CD4-positive, alpha-beta T cell treated with Interferon gamma for 1 hour (primary cell): ENCODE results near the gene BTF3L4.
"Not testable (repeated sequence)": the region's sequence is repeated elsewhere in the genome, so short reads cannot be mapped to it uniquely, and the experiment has no call there.

Experiments used
- DNase-seq: peaks from one replicate; pipeline ENCODE4 v3.0.0-alpha.2; 2020

Gene BTF3L4

DNA sequence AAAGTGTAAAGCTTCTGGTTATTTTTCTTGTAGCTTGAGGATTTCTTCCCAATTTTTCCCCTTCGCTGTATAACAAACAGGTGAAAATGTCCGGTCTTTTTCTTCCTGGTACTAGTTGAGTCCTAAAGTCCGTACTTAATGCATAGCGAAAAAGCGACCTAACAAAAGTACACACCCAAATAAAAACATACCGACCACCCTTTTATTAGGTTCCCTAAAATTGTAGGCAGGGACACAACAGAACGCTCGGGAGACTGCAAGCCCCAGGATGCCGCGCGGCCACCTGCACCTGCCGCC lies 281 bp upstream of the BTF3L4 start:
- DNase-seq: no peak

DNA sequence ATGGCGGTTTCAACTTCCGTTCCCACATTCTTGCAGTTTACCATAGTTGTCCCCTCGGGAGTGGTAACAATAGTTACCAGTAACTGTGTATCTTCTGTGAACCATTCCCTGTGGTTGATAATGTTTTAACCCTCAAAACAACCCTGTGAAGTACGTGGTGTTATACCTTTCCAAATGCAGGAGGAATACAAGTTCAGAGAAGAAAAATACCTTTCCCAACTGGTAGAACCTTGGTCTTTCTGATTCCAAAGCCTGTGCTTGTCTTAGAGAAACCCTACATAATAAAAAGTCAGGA lies 789 bp downstream of the BTF3L4 start:
- no peak for DNase-seq

DNA sequence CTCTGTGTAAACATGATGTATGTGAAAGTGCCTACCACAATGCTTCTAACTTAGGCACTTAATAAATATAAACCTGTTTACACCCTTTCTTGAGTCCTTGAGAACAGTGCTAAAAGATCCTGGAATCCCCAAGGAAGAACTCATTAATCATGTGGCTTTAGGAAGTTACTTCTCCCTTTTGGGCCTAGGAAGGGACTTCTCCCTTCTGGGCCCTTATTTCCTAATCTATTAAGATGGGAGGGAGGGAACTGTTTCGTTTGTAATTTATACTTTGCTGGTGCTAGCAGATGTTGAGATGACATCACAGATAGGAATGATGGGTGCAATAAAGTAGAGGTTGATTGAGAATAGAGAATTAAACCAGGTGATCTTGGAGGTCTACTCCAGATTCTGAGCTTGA lies 1.2 kb downstream of the BTF3L4 start:
- DNase-seq: no peak

DNA sequence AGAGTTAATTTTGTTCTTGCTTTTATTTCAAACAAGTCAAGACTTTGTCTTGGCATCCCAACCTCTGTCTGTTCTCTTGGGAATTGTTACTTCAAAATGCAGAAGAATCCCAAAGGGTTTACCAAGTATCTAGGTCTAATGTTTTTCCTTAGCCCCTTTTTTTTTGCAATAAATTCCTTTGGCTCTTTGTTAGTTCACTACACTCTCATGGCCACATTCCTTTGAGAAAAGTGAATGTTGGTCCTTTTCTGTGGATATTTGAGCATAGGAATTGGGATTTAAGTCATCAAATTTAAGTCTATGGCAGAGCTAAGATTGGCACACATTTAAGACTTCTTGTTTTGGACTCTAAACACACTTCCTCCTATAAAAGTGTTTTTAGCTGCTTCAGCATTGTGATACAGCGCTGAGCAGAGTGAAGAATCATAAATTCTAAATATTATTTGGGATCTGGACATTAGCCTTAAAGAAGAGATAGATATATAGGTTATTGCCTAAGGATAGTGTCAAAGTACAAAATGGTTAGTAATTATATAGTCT lies 1.9 kb downstream of the BTF3L4 start:
- no peak for DNase-seq

DNA sequence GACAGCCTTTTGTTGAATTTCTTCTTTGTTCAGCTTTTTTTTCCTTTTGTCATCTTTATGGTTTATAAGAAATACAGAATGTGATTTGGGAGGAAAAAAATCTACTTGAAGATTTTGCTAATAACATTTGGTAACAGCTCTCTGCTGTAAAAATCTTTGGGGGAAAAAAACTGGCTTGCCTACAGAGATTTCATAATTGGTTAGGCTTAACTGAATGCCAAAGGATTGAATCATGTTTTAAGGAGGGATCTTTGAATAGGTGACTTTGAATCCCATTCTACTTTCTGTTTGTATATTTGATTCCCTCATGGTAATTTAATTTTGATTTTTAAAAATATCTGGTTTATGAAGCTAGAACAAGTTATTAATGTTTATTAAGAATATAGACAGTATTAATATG lies 3.2 kb downstream of the BTF3L4 start:
- no peak for DNase-seq

DNA sequence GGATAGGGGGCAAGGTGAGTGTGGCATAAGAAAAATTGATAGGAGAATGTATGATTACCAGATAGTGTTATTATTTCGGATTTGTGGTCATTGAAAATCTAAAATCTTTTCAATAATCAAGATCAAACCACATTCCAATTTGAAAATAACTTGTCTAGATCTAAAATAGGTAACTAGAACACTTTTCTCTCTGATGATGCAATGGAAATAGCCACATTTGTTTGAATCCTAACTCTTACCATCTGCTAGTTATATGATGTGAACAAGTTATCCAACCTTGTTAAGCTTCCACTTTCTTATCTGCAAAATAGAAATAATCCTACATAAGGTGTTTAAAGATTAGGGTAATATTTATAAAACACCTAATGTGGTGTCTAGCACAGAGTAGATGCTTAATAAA lies 3.8 kb downstream of the BTF3L4 start:
- no peak for DNase-seq

DNA sequence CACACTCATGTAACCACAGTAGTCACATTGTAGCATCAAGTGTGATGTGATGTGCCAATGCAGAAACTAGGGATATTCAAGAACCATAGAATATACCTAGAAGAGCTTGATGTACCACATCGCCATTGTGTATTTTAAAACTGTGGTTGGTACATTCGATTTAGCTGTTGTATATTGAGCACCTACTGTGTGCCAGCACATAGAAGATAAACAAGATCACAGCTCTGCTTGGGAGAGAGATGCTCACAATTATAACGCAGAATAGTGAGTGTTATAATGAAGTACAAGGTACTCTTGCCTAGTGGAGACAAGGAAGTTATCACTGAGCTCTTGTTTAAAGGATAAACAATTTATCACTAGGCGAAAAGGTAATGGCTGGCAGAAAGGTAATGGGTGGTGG lies 4.7 kb downstream of the BTF3L4 start:
- DNase-seq: no peak

DNA sequence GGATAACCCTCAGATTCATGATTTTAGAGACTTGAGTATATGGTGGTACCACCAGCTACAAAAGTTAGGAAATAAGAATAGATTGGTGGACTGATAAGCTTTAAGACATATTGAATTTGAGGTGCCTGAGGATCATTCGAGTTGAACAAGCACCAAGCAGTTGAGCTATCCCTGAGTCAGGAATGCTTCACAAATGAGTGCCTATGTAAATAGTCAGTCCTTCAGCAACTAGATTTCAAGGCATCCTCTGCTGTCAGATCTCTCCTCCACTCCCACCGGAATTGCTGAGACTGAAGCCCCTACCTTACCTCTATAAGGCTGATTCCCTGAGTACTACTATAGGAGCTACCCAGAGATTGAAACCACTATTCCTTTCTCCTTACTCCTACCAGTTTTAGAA lies 7.1 kb downstream of the BTF3L4 start:
- DNase-seq: no peak

DNA sequence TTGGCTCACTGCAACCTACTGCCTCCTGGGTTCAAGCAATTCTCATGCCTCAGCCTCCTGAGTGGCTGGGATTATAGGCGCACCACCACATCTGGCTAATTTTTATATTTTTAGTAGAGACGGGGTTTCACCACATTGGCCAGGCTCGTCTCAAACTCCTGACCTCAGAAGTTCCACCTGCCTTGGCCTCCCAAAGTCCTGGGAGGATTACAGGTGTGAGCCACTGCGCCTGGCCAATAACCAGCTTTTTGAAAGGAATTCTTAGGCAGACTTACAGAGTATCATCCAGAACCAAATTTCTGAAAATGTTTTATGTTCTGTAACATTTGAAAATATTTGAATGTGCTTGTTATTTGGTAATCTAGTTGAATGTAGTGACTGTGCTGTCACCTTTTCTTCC lies 14.6 kb downstream of the BTF3L4 start:
- DNase-seq: no peak

DNA sequence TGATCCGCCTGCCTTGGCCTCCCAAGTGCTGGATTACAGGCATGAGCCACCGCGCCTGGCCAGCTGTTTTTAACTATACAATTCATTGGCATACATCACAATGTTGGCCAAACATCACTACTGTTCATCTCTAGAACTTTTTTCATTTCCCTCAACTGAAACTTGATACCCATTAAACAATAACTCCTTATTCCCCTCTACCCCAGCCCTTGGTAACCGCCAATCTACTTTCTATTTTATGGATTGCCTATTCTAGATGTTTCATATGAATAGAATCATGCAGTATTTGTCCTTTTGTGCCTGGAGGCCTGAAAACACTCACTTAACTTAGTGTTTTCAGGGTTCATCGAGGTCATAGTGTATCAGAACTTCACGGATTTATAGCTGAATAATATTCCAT lies 16.2 kb downstream of the BTF3L4 start:
- no peak for DNase-seq

DNA sequence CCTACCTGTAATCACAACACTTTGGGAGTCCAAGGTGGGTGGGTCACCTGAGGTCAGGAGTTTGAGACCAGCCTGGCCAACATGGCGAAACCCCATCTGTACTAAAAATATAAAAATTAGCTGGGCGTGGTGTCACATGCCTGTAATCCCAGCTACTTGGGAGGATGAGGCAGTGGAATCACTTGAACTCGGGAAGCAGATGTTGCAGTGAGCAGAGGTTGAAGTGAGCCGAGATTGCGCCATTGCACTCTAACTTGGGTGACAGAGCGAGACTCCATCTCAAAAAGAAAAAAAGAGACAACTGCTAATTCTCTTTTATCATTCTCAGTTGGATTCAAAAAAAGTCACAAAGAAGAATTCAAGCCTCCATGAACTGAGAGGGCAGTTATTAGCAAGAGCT lies 21.2 kb downstream of the BTF3L4 start:
- DNase-seq: not testable (repeated sequence)

DNA sequence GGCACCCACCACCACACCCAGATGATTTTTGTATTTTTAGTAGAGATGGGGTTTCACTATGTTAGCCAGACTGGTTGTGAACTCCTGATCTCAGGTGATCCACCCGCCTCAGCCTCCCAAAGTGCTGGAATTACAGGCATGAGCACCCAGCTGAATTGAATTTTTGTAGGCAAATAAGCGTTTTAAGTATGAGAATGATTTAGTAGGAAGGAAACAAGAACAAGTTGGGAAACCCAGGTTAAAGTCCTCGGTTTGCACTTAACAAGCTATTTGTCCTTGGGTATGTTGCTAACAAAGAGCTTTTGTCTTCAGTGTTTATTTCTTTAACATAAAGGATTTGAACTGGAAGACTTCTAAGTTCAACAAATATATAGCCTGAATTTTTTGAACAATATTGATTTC lies 23.9 kb downstream of the BTF3L4 start:
- no peak for DNase-seq

DNA sequence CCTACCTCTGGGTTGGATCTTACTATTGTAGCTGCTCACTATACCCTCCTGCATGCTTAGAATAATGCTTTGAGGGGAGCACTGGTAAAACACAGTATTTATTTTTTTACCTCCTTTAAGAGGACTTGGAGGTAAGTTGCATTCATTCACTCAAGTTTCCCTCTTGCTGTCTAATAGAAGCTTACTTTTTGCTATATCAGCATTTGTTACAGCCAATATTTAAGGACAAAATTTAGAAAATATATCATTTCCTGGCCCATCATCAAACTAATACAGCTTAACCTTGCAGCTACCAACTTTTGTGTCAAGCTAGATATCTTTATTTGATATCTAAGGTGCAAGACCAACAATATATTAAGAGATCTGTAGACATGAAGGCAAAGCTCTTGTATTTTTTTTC lies 31.8 kb downstream of the BTF3L4 start:
- not testable (repeated sequence) for DNase-seq

DNA sequence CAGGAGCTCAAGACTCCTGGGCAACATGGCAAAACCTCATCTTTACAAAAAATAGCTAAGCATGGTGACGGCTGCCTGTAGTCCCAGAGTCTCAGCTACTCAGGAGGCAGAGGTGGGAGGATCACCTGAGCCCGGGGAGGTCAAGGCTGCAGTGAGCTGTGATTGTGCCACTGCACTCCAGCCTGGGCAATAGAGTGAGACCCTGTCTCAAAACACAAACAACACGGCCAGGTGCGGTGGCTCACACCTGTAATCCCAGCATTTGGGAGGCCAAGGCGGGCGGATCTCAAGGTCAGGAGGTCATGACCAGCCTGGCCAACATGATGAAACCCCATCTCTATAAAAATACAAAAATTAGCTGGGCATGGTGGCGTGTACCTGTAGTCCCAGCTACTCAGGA lies 38.2 kb downstream of the BTF3L4 start:
- DNase-seq: not testable (repeated sequence)

DNA sequence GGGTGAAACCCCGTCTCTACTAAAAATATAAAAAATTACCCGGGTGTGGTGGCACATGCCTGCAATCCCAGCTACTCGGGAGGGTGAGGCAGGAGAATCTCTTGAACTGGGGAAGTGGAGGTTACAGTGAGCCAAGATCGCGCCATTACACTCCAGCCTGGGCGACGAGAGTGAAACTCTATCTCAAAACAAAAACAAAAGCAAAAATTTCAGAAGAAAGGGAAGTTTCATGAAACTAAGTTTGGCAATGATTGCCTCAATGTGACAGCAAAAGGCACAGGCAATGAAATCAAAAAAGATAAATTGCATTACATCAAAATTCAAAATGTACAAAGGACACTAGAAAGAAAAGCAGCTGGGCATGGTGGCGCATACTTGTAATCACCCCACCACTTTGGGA lies 40.1 kb downstream of the BTF3L4 start:
- DNase-seq: no peak

DNA sequence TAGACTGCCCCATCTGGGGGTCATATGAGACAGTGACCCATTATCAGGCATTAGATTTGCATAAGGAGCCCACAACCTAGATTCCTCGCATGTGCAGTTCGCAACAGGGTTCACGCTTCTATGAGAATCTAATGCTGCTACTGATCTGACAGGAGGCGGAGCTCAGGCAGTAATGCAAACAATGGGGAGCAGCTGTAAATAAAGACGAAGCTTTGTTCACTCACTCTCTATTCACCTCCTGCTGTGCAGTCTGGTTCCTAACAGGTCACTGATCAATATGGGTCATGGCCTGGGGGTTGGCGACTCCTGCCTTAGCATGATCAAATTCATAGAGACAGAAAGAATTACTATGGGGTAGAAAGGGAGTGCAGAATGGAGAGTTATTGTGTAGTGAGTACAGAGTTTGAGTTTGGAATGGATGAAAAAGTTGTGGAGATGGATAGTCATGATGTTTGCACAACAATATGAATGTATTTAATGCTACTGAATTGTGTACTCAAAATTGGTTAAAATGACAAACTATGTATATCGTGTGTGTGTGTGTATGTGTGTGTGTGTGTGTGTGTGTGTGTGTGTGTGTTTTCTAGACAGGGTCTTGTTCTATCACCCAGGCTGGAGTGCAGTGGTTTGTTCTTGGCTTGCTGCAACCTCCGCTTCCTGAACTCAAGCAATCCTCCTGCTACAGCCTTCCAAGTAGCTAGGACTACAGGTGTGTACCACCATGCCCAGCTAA lies 42.2 kb downstream of the BTF3L4 start:
- no peak for DNase-seq

DNA sequence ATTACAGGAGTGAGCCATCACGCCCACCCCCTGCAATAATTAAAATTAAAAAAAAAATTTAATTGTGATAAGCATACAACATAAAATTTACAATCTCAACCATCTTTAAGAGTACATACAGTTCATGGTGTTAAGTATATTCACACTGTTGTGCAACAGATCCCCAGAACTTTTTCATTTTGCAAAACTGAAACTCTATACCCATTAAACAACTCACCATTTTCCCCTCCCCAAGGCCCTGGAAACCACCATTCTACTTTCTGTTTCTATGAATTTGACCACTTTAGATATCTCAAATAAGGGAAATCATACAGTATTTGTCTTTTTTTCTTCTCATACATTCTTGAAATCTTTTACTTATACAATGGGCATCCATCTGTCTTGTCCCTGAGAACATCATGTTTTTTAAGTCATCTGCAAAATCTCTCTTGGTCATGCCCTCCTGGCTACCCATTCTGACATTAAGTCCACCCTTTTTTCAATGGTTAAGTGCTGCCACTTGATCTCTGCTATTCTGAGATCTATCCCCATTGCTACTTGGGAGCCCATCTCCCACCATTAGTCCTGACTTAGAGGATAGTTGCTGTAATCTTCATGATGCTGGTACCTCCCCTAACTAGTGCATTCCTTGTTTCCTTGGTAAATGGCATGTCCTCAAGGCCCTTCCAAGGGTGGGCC lies 46.4 kb downstream of the BTF3L4 start:
- DNase-seq: no peak

DNA sequence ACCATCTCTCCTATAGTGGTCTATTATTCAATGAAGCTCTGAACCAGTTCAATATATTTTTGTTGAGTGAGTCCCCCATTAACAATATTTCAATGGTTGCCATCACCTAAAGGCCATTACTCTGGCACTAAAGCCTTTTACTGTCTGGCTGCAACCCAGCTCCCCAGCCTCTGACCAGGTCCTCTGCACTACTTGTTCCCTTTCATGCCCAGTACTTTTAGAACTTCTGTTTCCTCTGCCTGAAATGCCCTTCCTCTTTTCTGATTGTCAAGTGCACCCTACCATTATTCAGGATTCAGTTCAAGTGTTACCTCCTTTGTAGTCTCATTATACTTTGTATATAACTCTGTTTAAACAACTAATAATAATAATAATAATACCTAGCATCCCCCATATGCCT lies 55.4 kb downstream of the BTF3L4 start:
- no peak for DNase-seq

DNA sequence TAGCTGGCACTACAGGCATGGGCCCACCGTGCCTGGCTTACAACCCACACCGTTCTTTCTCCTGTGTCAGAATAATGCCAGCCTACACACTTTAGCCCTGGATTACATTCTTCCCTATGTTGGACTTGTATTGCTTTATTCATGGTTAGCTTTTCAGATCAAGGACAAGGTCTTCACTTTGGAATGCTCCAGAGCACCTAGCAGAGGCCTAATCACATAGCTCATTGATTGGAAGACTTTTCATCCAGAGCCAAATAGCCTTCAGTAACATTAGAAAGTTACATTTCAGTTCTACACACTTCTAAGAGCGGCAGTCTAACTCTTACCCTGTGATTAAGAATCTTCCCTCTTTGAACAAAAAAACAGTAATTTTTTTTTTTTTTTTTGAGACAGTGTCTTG lies 56.4 kb downstream of the BTF3L4 start:
- no peak for DNase-seq

DNA sequence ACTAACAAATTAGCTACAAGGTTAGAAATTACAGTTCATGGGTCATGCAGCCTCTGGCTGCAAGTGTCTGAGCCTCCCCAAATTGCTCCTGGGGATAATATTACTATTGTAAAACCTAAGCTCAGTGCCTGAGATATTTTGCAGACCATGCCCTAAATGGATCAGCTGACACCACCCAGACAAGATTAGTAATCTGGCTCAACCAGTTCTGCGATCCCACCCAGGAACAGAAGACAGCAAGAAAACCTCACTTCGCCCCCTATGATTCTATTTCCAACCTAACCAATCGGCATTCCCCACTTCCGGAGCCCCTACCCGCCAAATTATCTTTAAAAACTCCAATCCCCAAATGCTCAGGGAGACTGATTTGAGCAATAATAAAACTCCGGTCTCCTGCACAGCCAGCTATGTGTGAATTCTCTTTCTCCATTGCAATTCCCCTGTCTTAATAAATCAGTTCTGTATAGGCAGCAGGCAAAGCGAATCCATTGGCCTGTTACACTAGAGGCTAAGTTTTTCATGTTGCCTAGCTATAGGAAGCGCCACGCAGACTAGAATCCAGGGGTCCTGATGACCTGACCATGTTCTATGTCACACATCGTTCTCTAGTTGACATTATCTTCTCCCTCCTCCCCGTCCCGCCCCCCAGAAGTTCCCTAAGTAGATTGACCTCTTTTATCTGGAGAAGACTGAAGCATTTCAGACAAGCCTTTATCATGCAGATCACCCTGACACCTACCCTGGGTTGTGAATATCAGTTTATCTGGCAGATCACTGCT lies 63.4 kb downstream of the BTF3L4 start:
- DNase-seq: no peak

DNA sequence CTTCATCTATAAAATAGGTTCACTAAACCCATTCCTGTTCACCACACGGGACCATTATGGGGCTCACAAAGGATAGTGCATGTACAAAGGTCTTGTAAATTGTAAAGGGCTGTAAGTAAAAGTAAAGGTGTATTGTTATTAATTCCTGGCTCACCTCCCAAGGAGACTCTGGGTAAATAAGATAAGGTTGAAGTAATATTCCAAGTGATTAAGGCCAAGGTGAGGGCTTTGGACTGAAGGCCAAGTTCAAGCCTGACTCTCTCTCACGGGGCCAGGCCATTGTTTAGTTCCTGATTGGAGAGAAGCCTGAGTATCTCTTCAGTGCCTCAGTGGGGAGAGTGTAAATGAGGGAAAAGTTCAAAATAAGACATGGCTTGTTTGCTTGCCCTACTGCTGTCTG lies 66.3 kb downstream of the BTF3L4 start:
- no peak for DNase-seq

DNA sequence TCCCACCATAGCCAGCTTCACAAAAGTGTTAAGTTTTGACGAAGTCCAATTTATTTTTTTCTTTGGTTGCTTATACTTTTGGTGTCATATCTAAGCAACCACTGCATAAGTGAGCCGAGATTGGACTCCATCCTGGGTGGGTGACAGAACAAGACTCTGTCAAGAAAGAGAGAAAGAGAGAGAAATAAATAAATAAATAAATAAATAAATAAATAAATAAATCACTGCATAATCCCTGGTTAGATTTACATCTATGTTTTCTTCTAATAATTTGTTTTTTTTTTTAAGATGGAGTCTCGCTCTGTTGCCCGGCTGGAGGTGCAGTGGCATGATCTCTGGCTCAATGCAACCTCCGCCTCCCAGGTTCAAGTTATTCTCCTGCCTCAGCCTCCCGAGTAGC lies 67.5 kb downstream of the BTF3L4 start:
- no peak for DNase-seq

DNA sequence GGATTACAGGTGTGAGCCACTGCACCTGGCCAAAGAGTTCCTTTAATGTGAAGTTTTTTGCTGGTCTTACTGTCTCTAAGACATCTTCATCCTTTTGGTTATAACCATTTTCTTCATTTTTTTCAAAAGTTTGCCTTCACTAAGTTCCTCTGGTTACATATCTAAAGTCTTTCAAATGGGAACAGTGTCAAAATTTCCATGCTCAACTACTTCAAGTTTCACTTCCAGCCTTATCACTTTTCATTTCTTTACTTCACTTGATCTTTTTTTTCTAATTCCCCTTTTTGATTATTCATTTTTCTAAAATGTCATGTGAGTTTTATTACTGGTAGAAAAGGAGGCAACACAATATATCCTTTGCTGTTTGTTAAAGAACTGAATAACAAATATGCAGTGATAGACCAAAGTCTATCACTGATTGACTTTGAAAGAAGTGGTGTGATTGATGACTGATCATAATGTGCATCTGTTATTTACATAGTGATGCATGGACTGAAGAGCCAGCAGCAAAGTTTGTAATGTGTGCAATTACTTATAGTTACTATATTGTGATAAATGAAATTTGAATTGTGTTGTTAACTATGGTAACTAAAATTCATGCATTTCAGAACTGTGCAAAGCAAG lies 69.8 kb downstream of the BTF3L4 start:
- DNase-seq: no peak
